H1 (cell line): Measurements from ENCODE around the gene WBP11. TPM values are rescaled to one million over a fixed set of nuclear protein-coding genes. Genes with fewer than 3 reads are reported as not detected.

ENCODE experiments used
- CTCF ChIA-PET: fragments of 300-600 bp; sonication (Branson Sonifier 250); formaldehyde crosslinking; loops from one replicate; lab custom pipeline; 2021; ENCODE audit not compliant: partially characterized antibody; lab: Charles Lee
- POLR2A ChIA-PET: fragments of 300-600 bp; sonication (Branson Sonifier 250); formaldehyde crosslinking; loops from one replicate; lab custom pipeline; 2021; ENCODE audit warnings: inconsistent platforms; ENCODE audit not compliant: partially characterized antibody; lab: Charles Lee
- DNase-seq, 2 experiments: peaks; one replicate each; pipeline versions ENCODE4 v3.0.0 to v3.0.0-alpha.2; 2010 to 2022; ENCODE audit warnings: low spot score in 2 of 2, low read depth in 1 of 2, mixed read lengths in 1 of 2
- FAIRE-seq: peaks from 2 replicates; lab custom pipeline; 2011; peaks lifted over from hg19 to GRCh38; lab: Jason Lieb, UNC
- H2AFZ ChIP-seq: 2 replicates; pipeline ENCODE4 v1.8.1; 2012; ENCODE audit warnings: low read length, inconsistent platforms
- H2AK5ac ChIP-seq: 2 replicates; pipeline ENCODE4 v1.6.1; 2013; ENCODE audit warnings: low read depth, low read length
- H2BK120ac ChIP-seq: replicated peaks from 2 replicates; pipeline ENCODE3; 2013; ENCODE audit warnings: low read depth, low read length, inconsistent platforms
- H2BK12ac ChIP-seq: 2 replicates; pipeline ENCODE4 v1.6.1; 2013; ENCODE audit warnings: low read depth, low read length
- H2BK15ac ChIP-seq: 2 replicates; pipeline ENCODE4 v1.6.1; 2013; ENCODE audit warnings: low read length
- H2BK20ac ChIP-seq: 2 replicates; pipeline ENCODE4 v1.6.1; 2013; ENCODE audit warnings: low read length
- H2BK5ac ChIP-seq: 2 replicates; pipeline ENCODE4 v1.6.1; 2013; ENCODE audit warnings: low read depth, low read length
- H3K14ac ChIP-seq: 2 replicates; pipeline ENCODE4 v1.6.1; 2013; ENCODE audit warnings: inconsistent platforms; ENCODE audit not compliant: insufficient read length
- H3K18ac ChIP-seq: 2 replicates; pipeline ENCODE4 v1.6.1; 2013; ENCODE audit warnings: low read length; ENCODE audit errors: extremely low read depth
- H3K23ac ChIP-seq: 2 replicates; pipeline ENCODE4 v1.6.1; 2013; ENCODE audit warnings: inconsistent platforms; ENCODE audit not compliant: insufficient read length
- H3K23me2 ChIP-seq: 2 replicates; pipeline ENCODE4 v1.6.1; 2013; ENCODE audit warnings: low read depth, low read length
- H3K27ac ChIP-seq: 2 replicates; pipeline ENCODE4 v1.6.1; 2011; ENCODE audit warnings: low read depth, low read length, inconsistent platforms
- H3K27me3 ChIP-seq, 4 experiments: replicated peaks in 1 of 4; 1 replicate in 1 of 4; 2 replicates in 3 of 4; pipeline versions ENCODE4 v1.6.1 to v1.8.1; 2011 to 2013; ENCODE audit warnings: low read length in 3 of 4, mild to moderate bottlenecking in 3 of 4, inconsistent platforms in 2 of 4, mixed read lengths in 2 of 4, moderate library complexity in 1 of 4; ENCODE audit not compliant: control insufficient read depth in 3 of 4, insufficient read depth in 3 of 4; ENCODE audit errors: extremely low read depth in 1 of 4
- H3K36me3 ChIP-seq, 4 experiments: 2 replicates each; pipeline versions ENCODE4 v1.6.1 to v1.8.1; 2011 to 2013; ENCODE audit warnings: mild to moderate bottlenecking in 4 of 4, low read length in 3 of 4, moderate library complexity in 2 of 4, control low read depth in 1 of 4, inconsistent platforms in 1 of 4; ENCODE audit not compliant: insufficient read depth in 4 of 4, control insufficient read depth in 2 of 4
- H3K4ac ChIP-seq: replicated peaks from 2 replicates; pipeline ENCODE3; 2013; ENCODE audit warnings: low read length, low read depth, mixed read lengths, inconsistent platforms; ENCODE audit not compliant: insufficient read length
- H3K4me1 ChIP-seq, 4 experiments: replicated peaks in 1 of 4; 1 replicate in 1 of 4; 2 replicates in 3 of 4; pipeline versions ENCODE4 v1.6.1 to v1.8.1; 2011 to 2013; ENCODE audit warnings: low read length in 3 of 4, inconsistent platforms in 2 of 4, mixed read lengths in 1 of 4; ENCODE audit not compliant: insufficient read depth in 4 of 4, control insufficient read depth in 3 of 4
- H3K4me2 ChIP-seq, 2 experiments: 2 replicates each; pipeline versions ENCODE4 v1.6.1 to v1.8.1; 2011 to 2013; ENCODE audit warnings: low read depth in 2 of 2, low read length in 2 of 2, control low read depth in 1 of 2, inconsistent platforms in 1 of 2, mild to moderate bottlenecking in 1 of 2; ENCODE audit not compliant: insufficient read depth in 1 of 2
- H3K4me3 ChIP-seq, 4 experiments: fragments of 200-600, 300-600 bp in 1 of 4; sonication (generic), shearing (Covaris generic), sonication (Bioruptor Twin) in 1 of 4; 2 replicates each; pipeline versions ENCODE4 v1.5.1 to v1.8.1; 2011 to 2016; ENCODE audit warnings: low read length in 4 of 4, low read depth in 3 of 4, control low read depth in 2 of 4, inconsistent platforms in 2 of 4, mild to moderate bottlenecking in 2 of 4, mixed read lengths in 1 of 4, moderate library complexity in 1 of 4; ENCODE audit not compliant: insufficient read depth in 2 of 4; ENCODE audit errors: extremely low read depth in 1 of 4
- H3K56ac ChIP-seq: replicated peaks from 2 replicates; pipeline ENCODE3; 2013; ENCODE audit warnings: low read depth, mild to moderate bottlenecking, mixed read lengths, low read length, inconsistent platforms; ENCODE audit not compliant: insufficient read length
- H3K79me1 ChIP-seq: 2 replicates; pipeline ENCODE4 v1.6.1; 2013; ENCODE audit warnings: low read depth, low read length, control low read depth
- H3K79me2 ChIP-seq, 2 experiments: 2 replicates each; pipeline versions ENCODE4 v1.6.1 to v1.8.1; 2012 to 2013; ENCODE audit warnings: low read length in 2 of 2, mild to moderate bottlenecking in 2 of 2, inconsistent platforms in 1 of 2; ENCODE audit not compliant: insufficient read depth in 2 of 2, control insufficient read depth in 1 of 2
- H3K9ac ChIP-seq, 4 experiments: replicated peaks in 1 of 4; 1 replicate in 1 of 4; 2 replicates in 3 of 4; pipeline versions ENCODE4 v1.6.1 to v1.8.1; 2011 to 2013; ENCODE audit warnings: low read depth in 3 of 4, low read length in 3 of 4, control low read depth in 2 of 4, mild to moderate bottlenecking in 2 of 4, moderate library complexity in 2 of 4, inconsistent platforms in 1 of 4; ENCODE audit errors: extremely low read depth in 1 of 4
- H3K9me3 ChIP-seq, 2 experiments: 2 replicates each; pipeline versions ENCODE4 v1.6.1 to v1.8.1; 2012 to 2013; ENCODE audit warnings: mild to moderate bottlenecking in 2 of 2, moderate library complexity in 2 of 2, control low read depth in 1 of 2, inconsistent platforms in 1 of 2, low read depth in 1 of 2, low read length in 1 of 2, mixed read lengths in 1 of 2; ENCODE audit not compliant: insufficient read depth in 2 of 2
- H4K20me1 ChIP-seq, 2 experiments: replicated peaks in 1 of 2; 2 replicates each; pipeline versions ENCODE3 to v1.8.1; 2011 to 2013; ENCODE audit warnings: inconsistent platforms in 2 of 2, low read length in 2 of 2, mild to moderate bottlenecking in 1 of 2; ENCODE audit not compliant: insufficient read depth in 2 of 2, control insufficient read depth in 1 of 2
- H4K5ac ChIP-seq: 2 replicates; pipeline ENCODE4 v1.6.1; 2013; ENCODE audit warnings: low read length, low read depth, mixed read lengths, inconsistent platforms; ENCODE audit not compliant: insufficient read length
- H4K8ac ChIP-seq: 2 replicates; pipeline ENCODE4 v1.8.0; 2013; ENCODE audit warnings: mild to moderate bottlenecking, moderate library complexity, low read length, inconsistent platforms; ENCODE audit not compliant: insufficient read depth; ENCODE audit errors: extremely low read depth
- H4K91ac ChIP-seq: replicated peaks from 2 replicates; pipeline ENCODE3; 2013; ENCODE audit warnings: low read length, mixed read lengths, inconsistent platforms; ENCODE audit not compliant: insufficient read length
- ASH2L ChIP-seq: fragments of 200-600, 300-600 bp; sonication (generic); IDR thresholded peaks from one replicate; pipeline ENCODE4 v1.7.1; 2017; ENCODE audit warnings: low read length
- BACH1 ChIP-seq: IDR thresholded peaks from 2 replicates; pipeline ENCODE4 v1.6.1; 2012; ENCODE audit warnings: low read length, improper control_type of control experiment
- CHD2 ChIP-seq: IDR thresholded peaks from 2 replicates; pipeline ENCODE4 v1.6.1; 2012; ENCODE audit warnings: low read length, improper control_type of control experiment
- CTBP2 ChIP-seq: IDR thresholded peaks from 2 replicates; pipeline ENCODE4 v1.7.0; 2011; ENCODE audit warnings: borderline replicate concordance, mild to moderate bottlenecking, moderate library complexity, mixed read lengths, low read length; ENCODE audit not compliant: insufficient read depth, insufficient read length
- GTF2F1 ChIP-seq: IDR thresholded peaks from 2 replicates; pipeline ENCODE4 v1.6.1; 2012; ENCODE audit warnings: low read depth, low read length, improper control_type of control experiment, borderline replicate concordance
- HDAC6 ChIP-seq: IDR thresholded peaks from one replicate; pipeline ENCODE4 v1.7.1; 2012; ENCODE audit warnings: low read depth, mild to moderate bottlenecking, inconsistent platforms, low read length, moderate library complexity
- KDM5A ChIP-seq: fragments of 200-600 bp; IDR thresholded peaks from 2 replicates; pipeline ENCODE4 v1.7.1; 2012; ENCODE audit warnings: mild to moderate bottlenecking, low read length, inconsistent platforms, mixed read lengths
- NRF1 ChIP-seq: IDR thresholded peaks from 2 replicates; pipeline ENCODE4 v1.6.1; 2011; ENCODE audit warnings: mild to moderate bottlenecking, low read depth, low read length, improper control_type of control experiment
- RAD21 ChIP-seq, 2 experiments: IDR thresholded peaks in 1 of 2; conservative IDR thresholded peaks in 1 of 2; 2 replicates each; pipeline ENCODE4 v1.6.1; 2011; ENCODE audit warnings: low read depth in 2 of 2, low read length in 2 of 2, improper control_type of control experiment in 1 of 2, inconsistent platforms in 1 of 2, mild to moderate bottlenecking in 1 of 2, moderate library complexity in 1 of 2
- SIX5 ChIP-seq: IDR thresholded peaks from 2 replicates; pipeline ENCODE4 v1.6.1; 2011; ENCODE audit warnings: mild to moderate bottlenecking, low read depth, low read length
- TAF7 ChIP-seq: optimal IDR thresholded peaks from 2 replicates; pipeline ENCODE3; 2011; ENCODE audit warnings: low read depth, mild to moderate bottlenecking, inconsistent platforms, low read length, moderate library complexity, borderline replicate concordance
- TBP ChIP-seq: IDR thresholded peaks from 2 replicates; pipeline ENCODE4 v1.6.1; 2011; ENCODE audit warnings: low read depth, low read length, improper control_type of control experiment
- TEAD4 ChIP-seq: IDR thresholded peaks from 2 replicates; pipeline ENCODE4 v1.6.1; 2012; ENCODE audit warnings: low read depth, low read length, inconsistent platforms, mixed read lengths
- WGBS, 2 experiments: shearing (Covaris generic) in 1 of 2; methylation state at CpG; one replicate each; pipeline versions ENCODE4 v1.1.6 to v1.1.7; 2013 to 2015; ENCODE audit warnings: low lambda C conversion rate in 2 of 2, mixed read lengths in 2 of 2, inconsistent platforms in 1 of 2, low coverage in 1 of 2, missing lambda C conversion rate in 1 of 2; ENCODE audit not compliant: insufficient replicate concordance in 2 of 2, insufficient coverage in 1 of 2, insufficient read length in 1 of 2; ENCODE audit errors: extremely low coverage in 1 of 2, missing lambda C conversion rate in 1 of 2; 5-methylcytosine and 5-hydroxymethylcytosine counted together
- polyA plus RNA-seq, 7 experiments: library from polyadenylated mRNA; depleted of rRNA in 3 of 7; stranded (reverse) in 5 of 7; unstranded in 2 of 7; fragments of >200 nt in 5 of 7; fragments of 200-250 nt in 2 of 7; gene quantifications; 1 replicate in 5 of 7; 2 replicates in 1 of 7; 4 replicates in 1 of 7; pipeline versions ENCODE4 v1.2.1 to v1.2.3, GENCODE V29; 2011 to 2013; ENCODE audit warnings: missing spikeins in 2 of 7, mixed read lengths in 2 of 7
- total RNA-seq: library from RNA; stranded (reverse); fragmentation: NEBNext Ultra II Directional; extraction: Animal tissue kit (Norgen Biotek cat#: 25700); gene quantifications from 2 replicates; pipeline ENCODE4 v1.2.1, GENCODE V29; 2021
- TF ChIP-seq, protein P1 (sequence below): IDR thresholded peaks from 2 replicates; pipeline ENCODE4 v1.6.1; 2011; ENCODE audit warnings: low read length, improper control_type of control experiment

WBP11 gene
- total and polyA plus RNA-seq, 2 of the 8 experiments (the other 6 are each of a cell fraction or from before 2014, with no cell fraction given) = 22.1 to 134 TPM

DNA sequence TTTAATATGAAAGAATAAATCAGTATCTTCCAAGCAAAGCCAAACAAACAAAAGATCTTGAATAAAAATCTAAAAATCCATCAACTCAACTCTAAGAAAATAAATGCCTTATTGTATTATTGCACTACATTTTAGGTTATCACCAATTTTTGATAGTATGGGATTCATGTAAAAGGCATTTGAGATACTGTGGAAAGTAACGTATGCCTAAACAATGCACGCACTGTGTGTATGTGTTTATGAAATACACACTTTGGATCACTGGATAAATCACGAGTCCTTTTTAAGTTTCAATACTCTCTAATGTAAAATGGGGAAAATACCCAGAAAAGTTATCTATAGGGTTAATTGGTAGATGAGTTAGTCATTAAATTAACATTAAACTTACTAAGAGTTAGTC is 17.7 kb downstream of the WBP11 start:
- no peak overlapping the region for H3K27ac ChIP-seq
- H4K20me1 ChIP-seq = no peaks in the 10 kb centered on the region
- no peak overlapping the region for H2BK20ac ChIP-seq
- H2BK15ac ChIP-seq = no peak overlapping the region
- no peaks in the 10 kb centered on the region for H3K23me2 ChIP-seq
- ChIA-PET POLR2A (interaction anchor here (1.0 to 9.9 kb wide), 2 partner anchors 9 to 14 kb away, joined by 3 to 136 read pairs; a partner anchor contains a TSS), CTCF (interaction anchor here (1.3 to 3.6 kb wide), 2 partner anchors 11 to 15 kb away, joined by 4 to 24 read pairs; a partner anchor contains a TSS)
- H3K56ac ChIP-seq = no peak overlapping the region
- H4K91ac ChIP-seq = no peak overlapping the region
- no peak overlapping the region for H4K5ac ChIP-seq
- no peak overlapping the region for H3K18ac ChIP-seq
- H3K4me2 ChIP-seq = no peak overlapping the region
- H3K4ac ChIP-seq = no peak overlapping the region
- H3K23ac ChIP-seq = no peak overlapping the region
- no peak overlapping the region for H4K8ac ChIP-seq
- H2AK5ac ChIP-seq = no peak overlapping the region
- H3K14ac ChIP-seq = no peak overlapping the region
- WGBS, 2 experiments = 91% methylated on average over 3 of the region's 3 CpGs; no CpG with 5 or more reads in 1 of the 2 experiments
- no peaks in the 10 kb centered on the region for H3K79me1 ChIP-seq
- FAIRE-seq (no peak), DNase-seq (no peak)
- no peaks in the 10 kb centered on the region for H3K79me2 ChIP-seq
- H3K9me3 ChIP-seq = no peaks in the 10 kb centered on the region
- H3K36me3 ChIP-seq = peaks cover 16 to 58% (median 33%) of the 10 kb centered on the region in 4 experiments
- H3K4me1 ChIP-seq = no peaks in the 10 kb centered on the region
- no peak overlapping the region for H2BK5ac ChIP-seq
- no peak overlapping the region for H2AFZ ChIP-seq
- no peak overlapping the region for H2BK12ac ChIP-seq
- no peak overlapping the region for H3K4me3 ChIP-seq
- H3K9ac ChIP-seq = no peak overlapping the region
- H3K27me3 ChIP-seq = no peaks in the 10 kb centered on the region
- H2BK120ac ChIP-seq = no peak overlapping the region
- TF ChIP-seq TAF7 = no peak
- no peak for TF ChIP-seq RAD21 (IDR thresholded peaks at IDR 0.05 in 1 of 2, conservative IDR thresholded peaks at IDR 0.05 in 1 of 2; ENCODE audit: low read depth in 2 of 2, low read length in 2 of 2)
- no peak for TF ChIP-seq CTBP2
- TF ChIP-seq TEAD4 = no peak
- no peak for TF ChIP-seq CHD2
- TF ChIP-seq KDM5A = no peak
- TF ChIP-seq NRF1 = no peak
- TF ChIP-seq SIX5 = no peak
- TF ChIP-seq, protein P1, sequence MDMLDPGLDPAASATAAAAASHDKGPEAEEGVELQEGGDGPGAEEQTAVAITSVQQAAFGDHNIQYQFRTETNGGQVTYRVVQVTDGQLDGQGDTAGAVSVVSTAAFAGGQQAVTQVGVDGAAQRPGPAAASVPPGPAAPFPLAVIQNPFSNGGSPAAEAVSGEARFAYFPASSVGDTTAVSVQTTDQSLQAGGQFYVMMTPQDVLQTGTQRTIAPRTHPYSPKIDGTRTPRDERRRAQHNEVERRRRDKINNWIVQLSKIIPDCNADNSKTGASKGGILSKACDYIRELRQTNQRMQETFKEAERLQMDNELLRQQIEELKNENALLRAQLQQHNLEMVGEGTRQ = no peak
- TF ChIP-seq HDAC6 = no peak
- TF ChIP-seq TBP = no peak
- no peak for TF ChIP-seq ASH2L
- no peak for TF ChIP-seq GTF2F1
- no peak for TF ChIP-seq BACH1
